Stimulated activated CD8-positive, alpha-beta memory T cell treated with anti-CD3 and anti-CD28 coated beads, Interleukin-15, amount 100 ng/mL, for 24 hours (primary cell): Measurements from ENCODE around the gene BDP1.
"Not testable (repeated sequence)": the region's sequence is repeated elsewhere in the genome, so short reads cannot be mapped to it uniquely, and the experiment has no call there.

Source experiments
- DNase-seq: peaks from one replicate; pipeline ENCODE4 v3.0.0-alpha.2; 2020; ENCODE audit warnings: low read depth

Gene BDP1

GRCh38 chr5:71471193-71471592 lies 15.7 kb downstream of the BDP1 start:
- no peak for DNase-seq

- no peak for DNase-seq
Measured at GRCh38 chr5:71475788-71476384, 20.4 kb downstream of the BDP1 start.

GRCh38 chr5:71481441-71481840 lies 26.0 kb downstream of the BDP1 start:
- no peak for DNase-seq

- DNase-seq = no peak
Measured at GRCh38 chr5:71482132-71482531, 26.7 kb downstream of the BDP1 start.

GRCh38 chr5:71483355-71483754 lies 27.9 kb downstream of the BDP1 start:
- no peak for DNase-seq

- DNase-seq = no peak
Measured at GRCh38 chr5:71492817-71493615, 37.6 kb downstream of the BDP1 start.

GRCh38 chr5:71494202-71494601 lies 38.8 kb downstream of the BDP1 start:
- DNase-seq = not testable (repeated sequence)

GRCh38 chr5:71498756-71499155 lies 43.3 kb downstream of the BDP1 start:
- not testable (repeated sequence) for DNase-seq

GRCh38 chr5:71503536-71503935 lies 48.1 kb downstream of the BDP1 start:
- DNase-seq = no peak

GRCh38 chr5:71522151-71522550 lies 66.7 kb downstream of the BDP1 start:
- DNase-seq = no peak

- DNase-seq = not testable (repeated sequence)
Measured at GRCh38 chr5:71525611-71526010, 70.2 kb downstream of the BDP1 start.

GRCh38 chr5:71528206-71528605 lies 72.8 kb downstream of the BDP1 start:
- no peak for DNase-seq

- DNase-seq = no peak
Measured at GRCh38 chr5:71529682-71530081, 74.2 kb downstream of the BDP1 start.

- no peak for DNase-seq
Measured at GRCh38 chr5:71533142-71533541, 77.7 kb downstream of the BDP1 start.

- no peak for DNase-seq
Measured at GRCh38 chr5:71533615-71534014, 78.2 kb downstream of the BDP1 start.

- DNase-seq = no peak
Measured at GRCh38 chr5:71537687-71538086, 82.2 kb downstream of the BDP1 start.

- DNase-seq = not testable (repeated sequence)
Measured at GRCh38 chr5:71550885-71551284, 95.4 kb downstream of the BDP1 start.

- not testable (repeated sequence) for DNase-seq
Measured at GRCh38 chr5:71551582-71551981, 96.1 kb downstream of the BDP1 start.

GRCh38 chr5:71552026-71552749 lies 96.7 kb downstream of the BDP1 start:
- not testable (repeated sequence) for DNase-seq

GRCh38 chr5:71563161-71563560 lies 107.7 kb downstream of the BDP1 start:
- DNase-seq = no peak

GRCh38 chr5:71564895-71565294 lies 109.4 kb downstream of the BDP1 start:
- DNase-seq = no peak

- DNase-seq = no peak
Measured at GRCh38 chr5:71569748-71570509, 114.5 kb downstream of the BDP1 start.
